ENCODE measurements around the gene JCHAIN. TPM values are rescaled to one million over a fixed set of nuclear protein-coding genes. Genes with fewer than 3 reads are reported as not detected.

Gene JCHAIN
- total RNA-seq, 4 donors from 2014 or later = 2.0 to 138 (median 29.0) TPM; not detected in 1

GRCh38 chr4:70681704-70682103, 15.4 kb upstream of the JCHAIN start:
- no peaks in the 10 kb centered on the region for H3K36me3 ChIP-seq
- DNase-seq = no peak
- H3K4me1 ChIP-seq = no peaks in the 10 kb centered on the region
- no peak overlapping the region for H3K4me3 ChIP-seq
- intact Hi-C loops (cut with DNase I) = no loop called here
- H3K27ac ChIP-seq = no peak overlapping the region
- TF ChIP-seq CTCF (IDR thresholded peaks at IDR 0.05) = no peak
- TF ChIP-seq POLR2A (IDR thresholded peaks at IDR 0.05) = no peak
- H3K9me3 ChIP-seq = no peaks in the 10 kb centered on the region
- H3K27me3 ChIP-seq = no peaks in the 10 kb centered on the region

GRCh38 chr4:70680934-70681333, 14.6 kb upstream of the JCHAIN start:
- no peak overlapping the region for H3K27ac ChIP-seq
- no peaks in the 10 kb centered on the region for H3K27me3 ChIP-seq
- H3K4me3 ChIP-seq = no peak overlapping the region
- H3K4me1 ChIP-seq = no peaks in the 10 kb centered on the region
- H3K9me3 ChIP-seq = no peaks in the 10 kb centered on the region
- intact Hi-C loops (cut with DNase I) = no loop called here
- no peak for DNase-seq
- TF ChIP-seq CTCF (IDR thresholded peaks at IDR 0.05) = no peak
- no peak for TF ChIP-seq POLR2A (IDR thresholded peaks at IDR 0.05)
- no peaks in the 10 kb centered on the region for H3K36me3 ChIP-seq

GRCh38 chr4:70678383-70678999, 12.2 kb upstream of the JCHAIN start:
- intact Hi-C loops (cut with DNase I) = no loop called here
- 75 to 79% methylated on average over 1 of the region's 1 CpG for WGBS, 2 donors
- H3K4me3 ChIP-seq = no peak overlapping the region
- H3K9me3 ChIP-seq = no peaks in the 10 kb centered on the region
- H3K27ac ChIP-seq = no peak overlapping the region
- no peak for DNase-seq
- no peaks in the 10 kb centered on the region for H3K4me1 ChIP-seq
- TF ChIP-seq CTCF (IDR thresholded peaks at IDR 0.05) = no peak
- no peak for TF ChIP-seq POLR2A (IDR thresholded peaks at IDR 0.05)
- H3K27me3 ChIP-seq = no peaks in the 10 kb centered on the region
- no peaks in the 10 kb centered on the region for H3K36me3 ChIP-seq

GRCh38 chr4:70676554-70677090, 10.3 kb upstream of the JCHAIN start:
- Histone ChIP-seq H3K4me3 (no peak overlapping the region), H3K9me3 (no peaks in the 10 kb centered on the region), H3K27me3 (no peaks in the 10 kb centered on the region), H3K36me3 (no peaks in the 10 kb centered on the region), H3K27ac (no peak overlapping the region), H3K4me1 (no peaks in the 10 kb centered on the region)
- intact Hi-C loops (cut with DNase I) = no loop called here
- WGBS, 2 donors = 81 to 91% methylated on average over 6 of the region's 6 CpGs
- TF ChIP-seq CTCF (IDR thresholded peaks at IDR 0.05) (no peak), POLR2A (IDR thresholded peaks at IDR 0.05) (no peak)
- DNase-seq = no peak

GRCh38 chr4:70674731-70675130, 8.4 kb upstream of the JCHAIN start:
- no peak for DNase-seq
- H3K36me3 ChIP-seq = no peaks in the 10 kb centered on the region
- WGBS, 2 donors = 63 to 67% methylated on average over 1 of the region's 1 CpG
- TF ChIP-seq CTCF (IDR thresholded peaks at IDR 0.05) = no peak
- no peak for TF ChIP-seq POLR2A (IDR thresholded peaks at IDR 0.05)
- H3K27ac ChIP-seq = no peak overlapping the region
- no peak overlapping the region for H3K4me3 ChIP-seq
- H3K4me1 ChIP-seq = no peaks in the 10 kb centered on the region
- no peaks in the 10 kb centered on the region for H3K27me3 ChIP-seq
- intact Hi-C loops (cut with DNase I) = no loop called here
- H3K9me3 ChIP-seq = no peaks in the 10 kb centered on the region

Data from esophagus squamous epithelium (tissue), 5 donors.